H1 (cell line): ENCODE data around the gene MYOCD. TPM values are rescaled to one million over a fixed set of nuclear protein-coding genes. Genes with fewer than 3 reads are reported as not detected.

Experiments used
- CTCF ChIA-PET: fragments of 300-600 bp; sonication (Branson Sonifier 250); formaldehyde crosslinking; loops from one replicate; lab custom pipeline; 2021; ENCODE audit not compliant: partially characterized antibody; lab: Charles Lee
- POLR2A ChIA-PET: fragments of 300-600 bp; sonication (Branson Sonifier 250); formaldehyde crosslinking; loops from one replicate; lab custom pipeline; 2021; ENCODE audit warnings: inconsistent platforms; ENCODE audit not compliant: partially characterized antibody; lab: Charles Lee
- DNase-seq, 2 experiments: peaks; one replicate each; pipeline versions ENCODE4 v3.0.0 to v3.0.0-alpha.2; 2010 to 2022; ENCODE audit warnings: low spot score in 2 of 2, low read depth in 1 of 2, mixed read lengths in 1 of 2
- FAIRE-seq: peaks from 2 replicates; lab custom pipeline; 2011; peaks lifted over from hg19 to GRCh38; lab: Jason Lieb, UNC
- H2AFZ ChIP-seq: 2 replicates; pipeline ENCODE4 v1.8.1; 2012; ENCODE audit warnings: low read length, inconsistent platforms
- H2AK5ac ChIP-seq: 2 replicates; pipeline ENCODE4 v1.6.1; 2013; ENCODE audit warnings: low read depth, low read length
- H2BK120ac ChIP-seq: replicated peaks from 2 replicates; pipeline ENCODE3; 2013; ENCODE audit warnings: low read depth, low read length, inconsistent platforms
- H2BK12ac ChIP-seq: 2 replicates; pipeline ENCODE4 v1.6.1; 2013; ENCODE audit warnings: low read depth, low read length
- H2BK15ac ChIP-seq: 2 replicates; pipeline ENCODE4 v1.6.1; 2013; ENCODE audit warnings: low read length
- H2BK20ac ChIP-seq: 2 replicates; pipeline ENCODE4 v1.6.1; 2013; ENCODE audit warnings: low read length
- H2BK5ac ChIP-seq: 2 replicates; pipeline ENCODE4 v1.6.1; 2013; ENCODE audit warnings: low read depth, low read length
- H3K14ac ChIP-seq: 2 replicates; pipeline ENCODE4 v1.6.1; 2013; ENCODE audit warnings: inconsistent platforms; ENCODE audit not compliant: insufficient read length
- H3K18ac ChIP-seq: 2 replicates; pipeline ENCODE4 v1.6.1; 2013; ENCODE audit warnings: low read length; ENCODE audit errors: extremely low read depth
- H3K23ac ChIP-seq: 2 replicates; pipeline ENCODE4 v1.6.1; 2013; ENCODE audit warnings: inconsistent platforms; ENCODE audit not compliant: insufficient read length
- H3K23me2 ChIP-seq: 2 replicates; pipeline ENCODE4 v1.6.1; 2013; ENCODE audit warnings: low read depth, low read length
- H3K27ac ChIP-seq: 2 replicates; pipeline ENCODE4 v1.6.1; 2011; ENCODE audit warnings: low read depth, low read length, inconsistent platforms
- H3K27me3 ChIP-seq, 4 experiments: replicated peaks in 1 of 4; 1 replicate in 1 of 4; 2 replicates in 3 of 4; pipeline versions ENCODE4 v1.6.1 to v1.8.1; 2011 to 2013; ENCODE audit warnings: low read length in 3 of 4, mild to moderate bottlenecking in 3 of 4, inconsistent platforms in 2 of 4, mixed read lengths in 2 of 4, moderate library complexity in 1 of 4; ENCODE audit not compliant: control insufficient read depth in 3 of 4, insufficient read depth in 3 of 4; ENCODE audit errors: extremely low read depth in 1 of 4
- H3K36me3 ChIP-seq, 4 experiments: 2 replicates each; pipeline versions ENCODE4 v1.6.1 to v1.8.1; 2011 to 2013; ENCODE audit warnings: mild to moderate bottlenecking in 4 of 4, low read length in 3 of 4, moderate library complexity in 2 of 4, control low read depth in 1 of 4, inconsistent platforms in 1 of 4; ENCODE audit not compliant: insufficient read depth in 4 of 4, control insufficient read depth in 2 of 4
- H3K4ac ChIP-seq: replicated peaks from 2 replicates; pipeline ENCODE3; 2013; ENCODE audit warnings: low read length, low read depth, mixed read lengths, inconsistent platforms; ENCODE audit not compliant: insufficient read length
- H3K4me1 ChIP-seq, 4 experiments: replicated peaks in 1 of 4; 1 replicate in 1 of 4; 2 replicates in 3 of 4; pipeline versions ENCODE4 v1.6.1 to v1.8.1; 2011 to 2013; ENCODE audit warnings: low read length in 3 of 4, inconsistent platforms in 2 of 4, mixed read lengths in 1 of 4; ENCODE audit not compliant: insufficient read depth in 4 of 4, control insufficient read depth in 3 of 4
- H3K4me2 ChIP-seq, 2 experiments: 2 replicates each; pipeline versions ENCODE4 v1.6.1 to v1.8.1; 2011 to 2013; ENCODE audit warnings: low read depth in 2 of 2, low read length in 2 of 2, control low read depth in 1 of 2, inconsistent platforms in 1 of 2, mild to moderate bottlenecking in 1 of 2; ENCODE audit not compliant: insufficient read depth in 1 of 2
- H3K4me3 ChIP-seq, 4 experiments: fragments of 200-600, 300-600 bp in 1 of 4; sonication (generic), shearing (Covaris generic), sonication (Bioruptor Twin) in 1 of 4; 2 replicates each; pipeline versions ENCODE4 v1.5.1 to v1.8.1; 2011 to 2016; ENCODE audit warnings: low read length in 4 of 4, low read depth in 3 of 4, control low read depth in 2 of 4, inconsistent platforms in 2 of 4, mild to moderate bottlenecking in 2 of 4, mixed read lengths in 1 of 4, moderate library complexity in 1 of 4; ENCODE audit not compliant: insufficient read depth in 2 of 4; ENCODE audit errors: extremely low read depth in 1 of 4
- H3K56ac ChIP-seq: replicated peaks from 2 replicates; pipeline ENCODE3; 2013; ENCODE audit warnings: low read depth, mild to moderate bottlenecking, mixed read lengths, low read length, inconsistent platforms; ENCODE audit not compliant: insufficient read length
- H3K79me1 ChIP-seq: 2 replicates; pipeline ENCODE4 v1.6.1; 2013; ENCODE audit warnings: low read depth, low read length, control low read depth
- H3K79me2 ChIP-seq, 2 experiments: 2 replicates each; pipeline versions ENCODE4 v1.6.1 to v1.8.1; 2012 to 2013; ENCODE audit warnings: low read length in 2 of 2, mild to moderate bottlenecking in 2 of 2, inconsistent platforms in 1 of 2; ENCODE audit not compliant: insufficient read depth in 2 of 2, control insufficient read depth in 1 of 2
- H3K9ac ChIP-seq, 4 experiments: replicated peaks in 1 of 4; 1 replicate in 1 of 4; 2 replicates in 3 of 4; pipeline versions ENCODE4 v1.6.1 to v1.8.1; 2011 to 2013; ENCODE audit warnings: low read depth in 3 of 4, low read length in 3 of 4, control low read depth in 2 of 4, mild to moderate bottlenecking in 2 of 4, moderate library complexity in 2 of 4, inconsistent platforms in 1 of 4; ENCODE audit errors: extremely low read depth in 1 of 4
- H3K9me3 ChIP-seq, 2 experiments: 2 replicates each; pipeline versions ENCODE4 v1.6.1 to v1.8.1; 2012 to 2013; ENCODE audit warnings: mild to moderate bottlenecking in 2 of 2, moderate library complexity in 2 of 2, control low read depth in 1 of 2, inconsistent platforms in 1 of 2, low read depth in 1 of 2, low read length in 1 of 2, mixed read lengths in 1 of 2; ENCODE audit not compliant: insufficient read depth in 2 of 2
- H4K20me1 ChIP-seq, 2 experiments: replicated peaks in 1 of 2; 2 replicates each; pipeline versions ENCODE3 to v1.8.1; 2011 to 2013; ENCODE audit warnings: inconsistent platforms in 2 of 2, low read length in 2 of 2, mild to moderate bottlenecking in 1 of 2; ENCODE audit not compliant: insufficient read depth in 2 of 2, control insufficient read depth in 1 of 2
- H4K5ac ChIP-seq: 2 replicates; pipeline ENCODE4 v1.6.1; 2013; ENCODE audit warnings: low read length, low read depth, mixed read lengths, inconsistent platforms; ENCODE audit not compliant: insufficient read length
- H4K8ac ChIP-seq: 2 replicates; pipeline ENCODE4 v1.8.0; 2013; ENCODE audit warnings: mild to moderate bottlenecking, moderate library complexity, low read length, inconsistent platforms; ENCODE audit not compliant: insufficient read depth; ENCODE audit errors: extremely low read depth
- H4K91ac ChIP-seq: replicated peaks from 2 replicates; pipeline ENCODE3; 2013; ENCODE audit warnings: low read length, mixed read lengths, inconsistent platforms; ENCODE audit not compliant: insufficient read length
- KDM5A ChIP-seq: fragments of 200-600 bp; IDR thresholded peaks from 2 replicates; pipeline ENCODE4 v1.7.1; 2012; ENCODE audit warnings: mild to moderate bottlenecking, low read length, inconsistent platforms, mixed read lengths
- NRF1 ChIP-seq: IDR thresholded peaks from 2 replicates; pipeline ENCODE4 v1.6.1; 2011; ENCODE audit warnings: mild to moderate bottlenecking, low read depth, low read length, improper control_type of control experiment
- RXRA ChIP-seq: IDR thresholded peaks from 2 replicates; pipeline ENCODE4 v1.6.1; 2011; ENCODE audit warnings: low read depth, mild to moderate bottlenecking, low read length, moderate library complexity; ENCODE audit not compliant: insufficient read depth
- SP4 ChIP-seq: IDR thresholded peaks from 2 replicates; pipeline ENCODE4 v1.6.1; 2012; ENCODE audit warnings: low read length, inconsistent platforms
- WGBS, 2 experiments: shearing (Covaris generic) in 1 of 2; methylation state at CpG; one replicate each; pipeline versions ENCODE4 v1.1.6 to v1.1.7; 2013 to 2015; ENCODE audit warnings: low lambda C conversion rate in 2 of 2, mixed read lengths in 2 of 2, inconsistent platforms in 1 of 2, low coverage in 1 of 2, missing lambda C conversion rate in 1 of 2; ENCODE audit not compliant: insufficient replicate concordance in 2 of 2, insufficient coverage in 1 of 2, insufficient read length in 1 of 2; ENCODE audit errors: extremely low coverage in 1 of 2, missing lambda C conversion rate in 1 of 2; 5-methylcytosine and 5-hydroxymethylcytosine counted together
- polyA plus RNA-seq, 7 experiments: library from polyadenylated mRNA; depleted of rRNA in 3 of 7; stranded (reverse) in 5 of 7; unstranded in 2 of 7; fragments of >200 nt in 5 of 7; fragments of 200-250 nt in 2 of 7; gene quantifications; 1 replicate in 5 of 7; 2 replicates in 1 of 7; 4 replicates in 1 of 7; pipeline versions ENCODE4 v1.2.1 to v1.2.3, GENCODE V29; 2011 to 2013; ENCODE audit warnings: missing spikeins in 2 of 7, mixed read lengths in 2 of 7
- total RNA-seq: library from RNA; stranded (reverse); fragmentation: NEBNext Ultra II Directional; extraction: Animal tissue kit (Norgen Biotek cat#: 25700); gene quantifications from 2 replicates; pipeline ENCODE4 v1.2.1, GENCODE V29; 2021

MYOCD gene
- total and polyA plus RNA-seq, 2 of the 8 experiments (the other 6 are each of a cell fraction or from before 2014, with no cell fraction given): 0.30 to 4.9 TPM

- no peak for TF ChIP-seq RXRA
- TF ChIP-seq NRF1: no peak
- no peak for TF ChIP-seq KDM5A
- no peak for TF ChIP-seq SP4
- Histone ChIP-seq H3K18ac (no peak overlapping the region), H4K91ac (no peak overlapping the region), H3K79me2 (peaks cover 0 to 20% of the 10 kb centered on the region in 2 experiments; a peak in 2 of 4 replicates), H3K56ac (no peak overlapping the region), H3K4me3 (no peak overlapping the region), H2BK12ac (no peak overlapping the region), H4K20me1 (no peaks in the 10 kb centered on the region), H3K14ac (no peak overlapping the region), H3K4me1 (no peaks in the 10 kb centered on the region), H4K5ac (no peak overlapping the region), H2BK120ac (no peak overlapping the region), H3K36me3 (no peaks in the 10 kb centered on the region; a peak in 1 of 8 replicates), H2AK5ac (no peak overlapping the region), H2BK20ac (no peak overlapping the region), H2AFZ (no peak overlapping the region), H2BK15ac (no peak overlapping the region), H3K9me3 (peaks cover 16 to 18% of the 10 kb centered on the region in 2 experiments), H2BK5ac (no peak overlapping the region), H3K79me1 (peaks cover 4% of the 10 kb centered on the region; the same call in 1 of the 2 replicates), H4K8ac (no peak overlapping the region), H3K27me3 (no peaks in the 10 kb centered on the region), H3K23ac (no peak overlapping the region), H3K27ac (no peak overlapping the region), H3K23me2 (no peaks in the 10 kb centered on the region), H3K4ac (no peak overlapping the region), H3K4me2 (no peak overlapping the region), H3K9ac (no peak overlapping the region)
- 87% methylated on average over 5 of the region's 5 CpGs; no CpG with 5 or more reads in 1 of the 2 experiments for WGBS, 2 experiments
- POLR2A ChIA-PET: no interaction called here
- FAIRE-seq: no peak
- no peak for DNase-seq
- CTCF ChIA-PET: interaction anchor here (0.6 kb wide), 1 partner anchor 71 kb away, joined by 3 read pairs; no protein-coding TSS in a partner anchor
These were observed 147.2 kb downstream of the MYOCD start for GRCh38 chr17:12812877-12813276.
